ENCODE measurements around the gene PIP4K2B. TPM values are rescaled to one million over a fixed set of nuclear protein-coding genes. Genes with fewer than 3 reads are reported as not detected.
"Not testable (repeated sequence)": the region's sequence is repeated elsewhere in the genome, so short reads cannot be mapped to it uniquely, and the experiment has no call there.

The PIP4K2B gene
- total RNA-seq, 1 experiment from 2014 or later: 42.3 TPM

DNA sequence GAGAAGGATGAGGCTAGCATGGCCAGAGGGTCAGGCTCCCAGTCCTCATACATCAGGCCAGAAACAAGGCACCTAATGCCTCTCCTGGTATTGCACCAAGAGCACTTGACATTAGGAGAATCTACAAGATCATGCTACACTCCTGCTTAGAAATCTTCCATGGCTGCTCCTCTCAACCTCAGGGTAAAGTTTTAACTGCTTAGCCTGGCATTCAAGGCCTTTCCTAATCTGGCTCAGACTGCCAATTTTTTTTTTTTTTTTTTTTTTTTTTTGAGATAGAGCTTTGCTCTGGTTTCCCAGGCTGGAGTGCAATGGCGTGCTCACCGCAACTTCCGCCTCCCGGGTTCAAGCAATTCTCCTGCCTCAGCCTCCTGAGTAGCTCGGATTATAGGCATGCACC is 8.2 kb downstream of the PIP4K2B start:
- H3K27me3 ChIP-seq (ENCODE audit: control insufficient read depth, insufficient read depth, low read length): no peaks in the 10 kb centered on the region
- H3K4me3 ChIP-seq (ENCODE audit: low read depth in 2 of 2, low read length in 2 of 2): no peak overlapping the region
- DNase-seq (ENCODE audit: low read depth, low spot score): no peak
- H3K4me1 ChIP-seq (ENCODE audit: control insufficient read depth, insufficient read depth, low read length): peaks cover 4% of the 10 kb centered on the region; the same call in 1 of the 2 replicates
- no TSS peak for BruUV-seq (replicated peaks)
- intact Hi-C loops (cut with micrococcal nuclease; ENCODE audit: unreplicated experiment): no loop called here
- no peaks in the 10 kb centered on the region for H3K36me3 ChIP-seq (ENCODE audit: control insufficient read depth, insufficient read depth, low read length)
- H3K27ac ChIP-seq (ENCODE audit: low read length): no peak overlapping the region
- 0 out of 2 replicates have a peak, but pooled peaks have one; percentile 30 for ATAC-seq
- in situ Hi-C loops (cut with HindIII; ENCODE audit: low pct_unique_long_range_greater_than_20kb, low sequenced_read_pairs): no loop called here
- TF ChIP-seq SIN3A (IDR thresholded peaks at IDR 0.05; ENCODE audit: borderline replicate concordance, insufficient read depth, low read depth, low read length) (no peak), TCF7L2 (IDR thresholded peaks at IDR 0.05; ENCODE audit: low read depth, low read length) (no peak), POLR2AphosphoS5 (IDR thresholded peaks at IDR 0.05; ENCODE audit: low read depth, low read length) (no peak)
- TF ChIP-seq, protein P1, sequence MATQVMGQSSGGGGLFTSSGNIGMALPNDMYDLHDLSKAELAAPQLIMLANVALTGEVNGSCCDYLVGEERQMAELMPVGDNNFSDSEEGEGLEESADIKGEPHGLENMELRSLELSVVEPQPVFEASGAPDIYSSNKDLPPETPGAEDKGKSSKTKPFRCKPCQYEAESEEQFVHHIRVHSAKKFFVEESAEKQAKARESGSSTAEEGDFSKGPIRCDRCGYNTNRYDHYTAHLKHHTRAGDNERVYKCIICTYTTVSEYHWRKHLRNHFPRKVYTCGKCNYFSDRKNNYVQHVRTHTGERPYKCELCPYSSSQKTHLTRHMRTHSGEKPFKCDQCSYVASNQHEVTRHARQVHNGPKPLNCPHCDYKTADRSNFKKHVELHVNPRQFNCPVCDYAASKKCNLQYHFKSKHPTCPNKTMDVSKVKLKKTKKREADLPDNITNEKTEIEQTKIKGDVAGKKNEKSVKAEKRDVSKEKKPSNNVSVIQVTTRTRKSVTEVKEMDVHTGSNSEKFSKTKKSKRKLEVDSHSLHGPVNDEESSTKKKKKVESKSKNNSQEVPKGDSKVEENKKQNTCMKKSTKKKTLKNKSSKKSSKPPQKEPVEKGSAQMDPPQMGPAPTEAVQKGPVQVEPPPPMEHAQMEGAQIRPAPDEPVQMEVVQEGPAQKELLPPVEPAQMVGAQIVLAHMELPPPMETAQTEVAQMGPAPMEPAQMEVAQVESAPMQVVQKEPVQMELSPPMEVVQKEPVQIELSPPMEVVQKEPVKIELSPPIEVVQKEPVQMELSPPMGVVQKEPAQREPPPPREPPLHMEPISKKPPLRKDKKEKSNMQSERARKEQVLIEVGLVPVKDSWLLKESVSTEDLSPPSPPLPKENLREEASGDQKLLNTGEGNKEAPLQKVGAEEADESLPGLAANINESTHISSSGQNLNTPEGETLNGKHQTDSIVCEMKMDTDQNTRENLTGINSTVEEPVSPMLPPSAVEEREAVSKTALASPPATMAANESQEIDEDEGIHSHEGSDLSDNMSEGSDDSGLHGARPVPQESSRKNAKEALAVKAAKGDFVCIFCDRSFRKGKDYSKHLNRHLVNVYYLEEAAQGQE (IDR thresholded peaks at IDR 0.05; ENCODE audit: insufficient read depth in 1 of 2, low read depth in 2 of 2, low read length in 1 of 2): no peak
- TF ChIP-seq, protein P2, sequence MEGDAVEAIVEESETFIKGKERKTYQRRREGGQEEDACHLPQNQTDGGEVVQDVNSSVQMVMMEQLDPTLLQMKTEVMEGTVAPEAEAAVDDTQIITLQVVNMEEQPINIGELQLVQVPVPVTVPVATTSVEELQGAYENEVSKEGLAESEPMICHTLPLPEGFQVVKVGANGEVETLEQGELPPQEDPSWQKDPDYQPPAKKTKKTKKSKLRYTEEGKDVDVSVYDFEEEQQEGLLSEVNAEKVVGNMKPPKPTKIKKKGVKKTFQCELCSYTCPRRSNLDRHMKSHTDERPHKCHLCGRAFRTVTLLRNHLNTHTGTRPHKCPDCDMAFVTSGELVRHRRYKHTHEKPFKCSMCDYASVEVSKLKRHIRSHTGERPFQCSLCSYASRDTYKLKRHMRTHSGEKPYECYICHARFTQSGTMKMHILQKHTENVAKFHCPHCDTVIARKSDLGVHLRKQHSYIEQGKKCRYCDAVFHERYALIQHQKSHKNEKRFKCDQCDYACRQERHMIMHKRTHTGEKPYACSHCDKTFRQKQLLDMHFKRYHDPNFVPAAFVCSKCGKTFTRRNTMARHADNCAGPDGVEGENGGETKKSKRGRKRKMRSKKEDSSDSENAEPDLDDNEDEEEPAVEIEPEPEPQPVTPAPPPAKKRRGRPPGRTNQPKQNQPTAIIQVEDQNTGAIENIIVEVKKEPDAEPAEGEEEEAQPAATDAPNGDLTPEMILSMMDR (IDR thresholded peaks at IDR 0.05): no peak
- POLR2A ChIA-PET: no interaction called here
- H3K9me3 ChIP-seq (ENCODE audit: control insufficient read depth, insufficient read depth, low read depth, low read length): no peaks in the 10 kb centered on the region
- CTCF ChIA-PET: no interaction called here

DNA sequence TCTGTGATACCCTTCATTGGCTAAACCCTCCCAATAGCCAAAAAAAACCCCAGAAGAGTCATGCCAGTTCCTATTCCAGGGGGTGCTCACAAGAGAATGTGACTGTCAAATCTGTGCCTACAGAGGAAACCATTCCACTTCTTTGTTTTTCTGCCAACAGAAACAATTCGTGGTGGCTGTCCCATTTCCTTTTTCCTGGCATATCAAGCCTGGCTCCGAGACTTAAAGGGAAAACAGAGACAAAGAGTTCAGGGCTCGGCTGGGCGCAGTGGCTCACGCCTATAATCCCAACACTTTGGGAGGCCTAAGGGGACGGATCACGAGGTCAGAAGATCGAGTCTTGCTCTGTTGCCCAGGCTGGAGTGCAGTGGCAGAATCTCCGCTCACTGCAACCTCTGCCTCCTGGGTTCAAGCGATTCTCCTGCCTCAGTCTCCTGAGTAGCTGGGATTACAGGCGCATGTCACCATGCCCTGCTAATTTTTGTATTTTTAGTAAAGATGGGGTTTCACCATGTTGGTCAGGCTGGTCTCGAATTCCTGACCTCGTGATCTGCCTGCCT is 9.1 kb downstream of the PIP4K2B start:
- in situ Hi-C loops (cut with HindIII; ENCODE audit: low pct_unique_long_range_greater_than_20kb, low sequenced_read_pairs); POLR2A ChIA-PET; H3K9me3 ChIP-seq (ENCODE audit: control insufficient read depth, insufficient read depth, low read depth, low read length); BruUV-seq (replicated peaks); H3K4me1 ChIP-seq (ENCODE audit: control insufficient read depth, insufficient read depth, low read length); H3K36me3 ChIP-seq (ENCODE audit: control insufficient read depth, insufficient read depth, low read length); H3K4me3 ChIP-seq (ENCODE audit: low read depth in 2 of 2, low read length in 2 of 2); CTCF ChIA-PET; H3K27me3 ChIP-seq (ENCODE audit: control insufficient read depth, insufficient read depth, low read length); intact Hi-C loops (cut with micrococcal nuclease; ENCODE audit: unreplicated experiment); DNase-seq (ENCODE audit: low read depth, low spot score); H3K27ac ChIP-seq (ENCODE audit: low read length); ATAC-seq: not testable (repeated sequence)

DNA sequence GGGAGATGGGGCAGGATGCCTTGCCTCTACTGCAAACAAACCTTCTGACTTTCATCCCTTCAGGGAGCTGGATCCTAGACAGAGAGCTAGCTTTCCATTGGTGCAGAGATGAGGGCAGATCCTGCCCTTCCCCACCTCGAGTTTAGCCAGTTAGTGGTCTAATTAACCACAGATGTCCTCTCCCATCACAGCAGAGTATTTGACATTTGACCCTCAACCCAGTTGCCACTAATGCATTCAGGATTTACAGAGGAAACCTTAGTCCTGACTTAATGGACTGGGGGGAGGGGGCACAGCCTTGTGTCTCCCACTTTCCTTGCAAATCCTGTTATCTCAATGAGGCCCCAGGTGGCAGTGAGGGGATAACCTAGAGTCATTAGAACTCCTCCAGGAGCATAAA is 10.2 kb downstream of the PIP4K2B start:
- in situ Hi-C loops (cut with HindIII; ENCODE audit: low pct_unique_long_range_greater_than_20kb, low sequenced_read_pairs): no loop called here
- CTCF ChIA-PET: no interaction called here
- H3K4me3 ChIP-seq (ENCODE audit: low read depth in 2 of 2, low read length in 2 of 2): no peak overlapping the region
- no peaks in the 10 kb centered on the region for H3K9me3 ChIP-seq (ENCODE audit: control insufficient read depth, insufficient read depth, low read depth, low read length)
- peaks cover 4% of the 10 kb centered on the region; the same call in 1 of the 2 replicates for H3K4me1 ChIP-seq (ENCODE audit: control insufficient read depth, insufficient read depth, low read length)
- no TSS peak for BruUV-seq (replicated peaks)
- no peak for ATAC-seq
- H3K27me3 ChIP-seq (ENCODE audit: control insufficient read depth, insufficient read depth, low read length): no peaks in the 10 kb centered on the region
- no peak for TF ChIP-seq POLR2AphosphoS5 (IDR thresholded peaks at IDR 0.05; ENCODE audit: low read depth, low read length)
- TF ChIP-seq, protein P2 (IDR thresholded peaks at IDR 0.05): no peak
- TF ChIP-seq TCF7L2 (IDR thresholded peaks at IDR 0.05; ENCODE audit: low read depth, low read length): no peak
- TF ChIP-seq, protein P1 (IDR thresholded peaks at IDR 0.05; ENCODE audit: insufficient read depth in 1 of 2, low read depth in 2 of 2, low read length in 1 of 2): no peak
- no peak for TF ChIP-seq SIN3A (IDR thresholded peaks at IDR 0.05; ENCODE audit: borderline replicate concordance, insufficient read depth, low read depth, low read length)
- no peak overlapping the region for H3K27ac ChIP-seq (ENCODE audit: low read length)
- no peaks in the 10 kb centered on the region for H3K36me3 ChIP-seq (ENCODE audit: control insufficient read depth, insufficient read depth, low read length)
- DNase-seq (ENCODE audit: low read depth, low spot score): no peak
- POLR2A ChIA-PET: no interaction called here
- intact Hi-C loops (cut with micrococcal nuclease; ENCODE audit: unreplicated experiment): no loop called here

Data from Panc1 (cell line).